ENCODE data around the gene ANKRD63.

Gene ANKRD63

DNA sequence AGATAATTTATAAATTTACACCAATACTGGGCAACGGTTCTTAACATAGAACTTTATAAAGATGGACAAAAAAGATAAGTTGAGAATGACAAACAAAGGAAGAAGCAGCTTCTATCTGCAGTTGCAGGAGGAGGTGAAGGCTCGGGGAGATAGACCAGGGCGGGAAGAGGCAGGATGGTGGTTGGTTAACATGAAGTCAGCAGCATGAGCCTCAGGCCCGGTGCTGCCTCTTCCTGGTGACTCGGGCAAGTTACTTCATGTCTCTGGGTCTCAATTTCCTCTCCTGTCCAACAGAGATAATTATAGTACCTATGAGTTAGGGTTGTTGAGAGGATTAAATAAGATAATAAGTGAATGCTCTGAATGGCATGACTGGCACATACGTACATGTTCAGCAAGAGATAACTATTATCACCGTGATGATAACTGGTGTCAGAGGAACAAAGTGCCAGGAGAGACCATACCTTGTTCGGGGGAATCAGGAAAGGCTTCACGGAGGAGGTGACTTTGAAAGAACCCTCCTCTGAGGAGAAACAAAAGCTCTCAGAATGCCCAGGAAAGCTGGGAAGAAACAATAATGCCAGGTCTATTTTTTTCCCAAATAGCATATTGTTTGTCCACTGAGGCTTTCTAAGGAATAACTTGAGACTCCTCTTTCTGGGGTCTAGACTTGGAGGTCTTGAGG, 39.6 kb downstream of the ANKRD63 start:
- no peak for DNase-seq (ENCODE audit: low read depth in 2 of 2)

DNA sequence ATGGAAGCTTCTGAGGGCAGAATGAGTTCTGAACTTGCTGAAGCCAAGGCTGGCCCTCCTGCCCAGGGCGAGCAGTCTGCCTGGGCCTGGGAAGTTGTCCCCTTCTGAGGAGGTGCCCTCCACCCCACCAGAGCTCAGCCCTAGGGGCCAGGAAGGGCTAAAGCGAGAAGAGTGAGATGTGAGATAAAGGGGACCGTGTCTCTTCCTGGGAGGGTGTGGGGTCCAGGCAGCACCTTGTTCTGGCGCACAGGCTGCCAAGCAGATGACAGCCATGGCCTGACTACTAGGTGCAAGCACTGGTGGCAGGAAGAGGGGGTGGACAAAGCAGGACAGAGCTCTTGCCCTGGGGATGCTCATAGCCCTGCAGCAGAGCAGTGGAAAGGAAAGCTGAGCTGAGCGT, 40.3 kb downstream of the ANKRD63 start:
- DNase-seq (ENCODE audit: low read depth in 2 of 2) = no peak

DNA sequence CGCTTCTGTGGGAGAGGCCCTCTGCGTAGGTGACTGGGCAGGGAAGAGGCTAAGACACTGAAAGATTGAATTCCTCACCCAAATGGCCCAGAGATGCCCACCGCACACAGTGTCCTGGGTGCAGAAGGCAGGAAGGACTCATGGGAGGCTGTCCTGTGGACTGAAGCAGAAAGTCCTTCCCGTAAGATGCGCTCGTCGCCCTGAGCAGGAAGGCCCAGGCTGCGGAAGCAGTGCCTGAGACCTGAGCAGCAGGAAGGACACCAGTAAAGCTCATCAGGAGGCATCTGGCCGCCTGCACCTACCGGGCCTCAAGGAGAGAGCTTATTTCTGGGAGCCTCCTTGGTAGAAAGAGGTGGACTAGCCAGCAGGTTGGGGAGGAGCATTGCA, 40.7 kb downstream of the ANKRD63 start:
- no peak for DNase-seq (ENCODE audit: low read depth in 2 of 2)

DNA sequence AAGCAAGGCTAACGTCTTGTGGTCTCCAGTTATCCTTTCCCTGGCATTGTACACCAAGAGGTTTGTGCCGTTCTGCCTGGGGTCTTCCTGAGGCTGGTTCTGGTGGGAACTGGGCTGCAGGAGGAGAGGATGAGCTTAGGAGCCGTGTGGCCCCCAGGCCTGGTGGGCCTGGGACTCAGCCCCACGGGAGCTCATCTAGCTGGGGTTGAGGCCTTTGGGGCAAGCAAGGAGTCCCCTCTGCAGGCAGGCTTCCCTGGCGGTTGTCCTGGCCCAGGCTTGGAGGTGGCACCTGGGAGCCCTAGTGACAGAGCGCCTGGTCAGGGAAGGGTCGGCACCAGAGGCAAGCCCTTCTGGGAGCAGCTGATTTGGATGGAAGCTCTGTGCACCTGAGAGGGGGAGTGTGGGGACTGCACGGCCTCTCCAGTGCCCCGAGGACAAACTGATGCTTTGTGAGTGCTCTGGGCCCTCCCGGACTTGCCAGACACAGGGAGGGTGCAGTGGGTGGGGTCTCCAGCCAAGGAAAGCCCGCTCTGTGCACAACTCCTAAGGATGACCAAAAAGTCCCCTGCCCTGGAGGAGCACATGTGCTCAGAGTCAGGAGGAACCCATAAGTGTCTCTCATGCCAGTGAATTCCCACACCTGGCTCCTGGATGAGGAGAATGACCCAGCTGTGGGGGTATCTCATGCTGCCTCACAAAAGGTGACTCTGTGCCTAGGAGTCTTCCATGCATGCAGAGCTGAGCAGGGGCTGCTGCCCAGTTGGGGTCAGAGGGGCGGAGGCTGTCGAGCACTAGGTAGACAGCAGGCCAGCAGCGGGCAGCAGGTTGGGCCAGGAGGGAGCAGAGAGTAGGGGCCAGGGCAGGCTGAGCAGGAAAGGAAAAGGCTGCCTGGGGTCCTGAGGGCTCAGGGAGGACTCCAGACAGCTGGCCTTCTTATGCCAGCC, 41.3 kb downstream of the ANKRD63 start:
- no peak for DNase-seq (ENCODE audit: low read depth in 2 of 2)

DNA sequence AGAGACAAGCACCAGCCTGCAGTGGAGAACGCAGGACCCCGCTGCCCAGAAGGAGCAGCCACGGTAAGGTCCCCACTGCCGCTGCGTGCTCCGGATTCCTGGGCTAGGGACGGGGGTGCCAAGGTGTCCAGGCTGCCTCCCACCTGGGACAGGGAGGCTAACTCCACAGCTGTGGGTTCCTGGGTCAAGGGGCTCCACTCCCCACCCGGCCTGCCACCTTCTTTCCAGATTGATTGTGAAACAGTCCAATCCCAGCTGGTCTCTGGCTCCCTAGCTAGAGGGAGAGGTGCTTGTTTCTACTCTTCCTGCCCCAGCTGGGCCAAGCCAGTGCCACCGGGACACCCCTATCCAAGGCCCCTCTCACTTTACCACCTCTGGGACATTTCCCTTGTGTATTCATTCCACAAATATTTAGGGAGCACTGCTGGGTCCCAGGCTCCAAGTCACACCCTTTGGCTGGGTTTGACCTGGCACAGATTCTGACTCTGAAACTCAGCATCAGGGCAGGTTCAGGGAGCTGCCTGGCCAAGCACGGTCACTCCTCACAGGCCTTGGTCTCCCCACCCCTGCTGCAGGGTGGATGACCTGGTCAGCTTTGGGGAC, 42.1 kb downstream of the ANKRD63 start:
- DNase-seq (ENCODE audit: low read depth in 2 of 2) = no peak

DNA sequence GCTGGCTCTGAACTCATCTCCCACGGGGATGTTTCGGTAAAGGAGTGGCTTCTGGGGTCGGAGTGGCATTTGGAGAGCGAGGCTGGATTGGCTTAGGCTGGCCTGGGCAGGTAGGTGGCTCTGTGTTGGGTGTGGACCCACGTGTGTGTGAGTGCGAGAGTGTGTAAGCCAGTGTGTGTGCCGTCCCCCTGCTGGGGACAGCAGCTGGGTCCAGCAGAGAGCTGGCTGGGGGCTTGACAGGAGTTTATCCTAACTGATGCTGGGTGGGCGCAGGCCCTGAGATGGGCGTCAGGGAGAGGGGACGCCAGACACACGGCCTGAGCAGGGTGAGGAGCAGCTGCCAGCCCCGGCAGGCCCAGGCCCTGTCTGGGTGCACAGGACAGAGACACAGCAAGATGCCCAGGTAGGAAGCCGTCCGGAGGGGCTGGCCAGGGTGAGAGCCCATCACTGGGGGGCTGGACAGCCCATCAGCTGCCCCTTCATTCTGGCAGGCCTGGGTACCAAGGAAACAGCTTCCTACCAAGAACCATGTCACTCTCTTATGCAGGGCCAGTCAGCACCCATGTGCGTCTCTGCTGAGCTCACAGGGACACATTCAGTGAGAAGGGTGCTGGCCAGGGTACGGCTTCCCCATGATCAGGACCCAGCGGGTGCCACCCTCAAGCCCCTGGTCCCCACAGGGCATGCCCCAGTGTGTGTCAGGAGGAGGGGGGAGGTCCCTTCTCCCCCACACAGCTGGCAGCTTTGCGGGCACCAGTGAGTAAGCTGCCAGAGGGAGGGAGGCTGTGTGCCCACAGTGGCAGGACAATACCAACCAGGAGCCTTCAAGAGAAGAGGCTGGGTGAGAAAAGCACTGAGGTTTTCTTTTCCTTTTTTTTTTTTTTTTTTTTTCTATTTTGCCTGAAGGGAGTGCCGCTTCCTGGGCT, 42.9 kb downstream of the ANKRD63 start:
- no peak for DNase-seq (ENCODE audit: low read depth in 2 of 2)

DNA sequence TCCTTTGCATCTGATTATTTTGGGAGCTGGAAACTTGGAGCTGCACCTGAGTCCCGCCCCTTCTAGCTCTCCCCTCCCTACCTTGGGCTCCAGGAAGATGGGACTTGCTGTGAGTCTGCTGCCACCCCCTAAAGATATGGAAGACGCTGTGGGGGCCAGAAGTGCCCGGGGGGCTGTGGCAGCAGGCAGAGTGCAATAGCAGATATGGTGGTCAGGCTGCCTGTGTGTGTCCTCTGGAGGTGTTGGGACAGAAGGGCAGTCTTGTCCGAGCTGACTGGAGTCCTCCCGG, 43.5 kb downstream of the ANKRD63 start:
- no peak for DNase-seq (ENCODE audit: low read depth in 2 of 2)

DNA sequence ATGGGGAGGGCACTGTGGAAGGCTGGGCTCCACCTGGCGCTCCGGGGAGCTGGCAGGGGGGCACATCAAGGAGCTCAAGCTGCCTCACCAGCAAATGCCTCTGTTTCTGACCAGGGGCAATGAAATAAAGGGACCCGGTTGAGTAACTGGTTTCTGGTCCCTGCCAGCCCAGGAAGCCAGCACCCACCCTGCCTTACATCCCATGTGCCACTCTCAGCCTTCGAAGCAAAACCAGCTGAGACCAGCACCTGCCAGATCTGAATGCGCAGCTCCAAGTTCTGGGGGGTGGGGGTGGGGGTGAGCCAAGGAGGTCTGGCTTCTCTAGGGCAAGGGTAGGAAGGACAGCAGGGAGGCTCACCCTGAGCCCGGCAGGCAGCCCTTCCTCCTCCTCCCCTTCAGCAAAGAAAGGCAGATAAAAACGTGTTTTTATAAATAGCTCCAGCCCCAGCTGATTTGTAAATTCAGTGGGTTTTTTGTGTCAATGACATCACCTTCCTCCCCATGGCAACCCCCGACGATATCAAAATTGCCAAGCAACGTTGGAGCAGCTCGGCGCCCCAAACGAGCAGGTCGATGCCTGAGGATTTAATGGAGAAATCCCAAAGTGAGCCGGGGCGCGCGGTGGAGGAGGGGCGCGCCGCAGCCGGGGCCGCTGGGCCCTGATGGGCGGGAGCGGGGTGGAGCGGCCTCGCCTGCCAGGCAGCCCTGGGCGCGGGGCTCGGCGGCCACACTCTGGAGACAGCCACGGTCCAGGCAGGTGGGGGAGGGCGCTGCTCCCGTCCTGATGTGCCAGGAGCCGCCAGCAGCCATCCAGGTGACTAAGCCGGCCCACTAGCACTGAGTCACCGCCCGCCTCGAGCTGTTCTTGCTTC, 44.1 kb downstream of the ANKRD63 start, which contains the start of gene PAK6:
PAK6 (plus strand) TSS at position 532 of the 872 bp plus-strand sequence. CDS start 25,723 bp downstream, outside the sequence.
- DNase-seq (ENCODE audit: low read depth in 2 of 2) = peak in 1 of 2 donors; percentile 26

DNA sequence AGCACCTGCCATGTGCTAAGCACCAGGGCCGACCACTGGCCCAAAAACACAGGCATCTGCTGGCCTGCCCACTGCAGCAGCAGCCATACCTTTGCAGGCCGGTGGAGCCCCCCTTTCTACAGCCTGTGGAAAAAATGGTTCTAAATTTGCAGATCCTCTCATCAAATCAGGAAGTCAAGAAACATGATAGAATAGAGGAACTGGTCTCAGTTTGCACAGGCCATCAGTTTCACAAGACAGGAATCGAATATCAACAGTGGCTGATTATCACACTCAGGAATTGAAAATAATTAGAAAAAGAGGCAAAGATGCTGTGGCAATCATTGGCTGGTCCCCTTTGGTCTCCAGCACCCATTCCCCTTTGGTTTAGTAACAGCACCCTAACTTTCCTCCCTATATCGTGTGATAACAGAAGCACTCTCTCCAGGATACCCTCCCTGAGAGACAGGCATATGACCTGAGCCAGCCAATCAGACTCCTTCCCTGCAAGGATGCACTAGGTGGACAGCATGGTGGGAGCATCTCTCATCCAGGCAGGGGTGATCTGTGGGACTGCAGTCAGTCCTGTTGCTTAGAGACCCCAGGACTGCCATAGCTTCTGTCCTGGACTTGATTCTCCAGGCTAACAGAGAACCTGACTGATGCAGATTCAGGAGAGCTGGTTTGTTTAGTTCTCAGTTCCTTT, 47.5 kb downstream of the ANKRD63 start:
- no peak for DNase-seq (ENCODE audit: low read depth in 2 of 2)

DNA sequence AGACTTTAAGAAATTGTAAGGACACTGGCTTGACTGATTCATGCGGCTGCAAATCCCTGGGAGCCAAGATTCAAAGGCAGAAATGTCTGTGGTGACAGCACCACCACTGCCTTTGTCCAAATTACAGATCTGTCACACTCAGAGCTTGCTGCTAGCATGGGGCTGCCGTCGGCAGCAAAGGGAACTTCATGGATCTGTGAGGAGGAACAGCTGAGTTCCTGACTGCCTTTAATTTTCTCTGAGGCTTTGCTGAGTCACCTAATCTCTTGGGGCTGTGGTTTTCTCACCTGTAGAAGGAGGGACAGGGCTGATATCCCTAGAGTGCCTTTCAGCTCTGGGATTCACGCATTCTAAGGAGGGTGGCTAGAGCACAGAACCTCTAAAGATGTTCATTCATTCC, 48.1 kb downstream of the ANKRD63 start:
- DNase-seq (ENCODE audit: low read depth in 2 of 2) = no peak

DNA sequence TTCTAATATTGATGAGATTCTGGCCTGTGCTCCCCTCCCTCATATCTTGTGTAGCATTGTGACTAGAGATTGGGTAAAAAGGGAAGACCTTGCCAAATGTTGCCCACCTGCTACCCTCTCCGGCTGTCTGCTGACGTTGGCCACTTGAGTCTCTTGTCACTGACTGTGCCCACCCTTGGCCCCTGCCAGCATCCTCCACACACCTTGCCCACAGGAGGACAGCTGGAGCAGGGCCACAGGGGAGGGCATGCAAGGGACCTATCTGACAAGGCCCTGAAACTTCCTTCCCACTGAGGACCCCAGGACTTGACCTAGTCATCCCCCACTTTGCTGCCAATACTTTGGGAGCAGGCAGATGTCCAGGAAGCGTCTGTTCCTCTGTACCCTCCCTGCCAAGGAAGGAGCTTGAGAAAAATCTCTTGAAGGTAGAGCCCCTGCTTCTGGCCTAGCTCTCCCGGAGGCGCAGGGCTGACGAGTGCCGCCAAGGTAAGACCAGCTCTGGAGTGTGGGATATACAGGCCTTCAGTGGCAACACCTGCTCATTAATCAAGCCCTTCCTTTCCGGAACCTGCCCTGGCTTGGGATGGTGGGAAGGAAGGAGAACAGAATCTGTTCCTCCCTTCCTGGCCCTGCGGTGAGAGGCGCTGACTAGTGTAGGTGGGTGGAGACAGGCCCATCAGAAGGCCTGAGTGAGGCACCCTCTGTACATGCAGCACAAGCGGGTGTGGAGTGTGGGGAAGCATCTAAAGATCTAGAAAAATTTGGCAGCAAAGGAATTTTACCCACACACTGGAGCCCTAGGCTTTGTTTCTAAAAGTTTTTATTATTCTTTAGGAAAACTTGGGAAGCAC, 48.9 kb downstream of the ANKRD63 start:
- no peak for DNase-seq (ENCODE audit: low read depth in 2 of 2)

DNA sequence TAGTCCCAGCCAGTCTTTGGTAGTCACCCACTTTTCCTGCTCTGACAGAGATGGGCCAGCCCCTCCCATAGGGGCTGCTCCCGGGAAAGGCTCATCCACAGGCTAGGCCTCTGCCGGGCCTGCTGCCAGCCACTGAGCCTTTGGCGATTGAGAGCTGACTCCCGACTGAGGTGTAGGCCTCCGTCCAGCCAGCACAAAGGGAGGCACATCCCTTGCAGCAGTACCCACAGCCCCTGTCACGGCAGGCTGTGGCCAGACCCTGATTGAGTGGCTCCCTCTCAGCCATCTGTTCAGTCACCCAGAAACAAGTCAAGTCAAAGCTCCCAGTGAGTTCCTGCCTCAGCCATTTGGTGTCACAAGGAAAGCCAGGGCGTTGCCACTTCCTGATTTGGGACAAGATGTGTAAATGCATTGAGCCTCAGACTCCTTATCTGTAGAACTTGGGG, 50.2 kb downstream of the ANKRD63 start:
- no peak for DNase-seq (ENCODE audit: low read depth in 2 of 2)

Measured in stimulated activated CD8-positive, alpha-beta memory T cell treated with anti-CD3 and anti-CD28 coated beads, Interleukin-15, amount 100 ng/mL, for 48 hours (primary cell).